Kidney tubule cell (primary cell): ENCODE results near the gene PIK3R6.
"Not testable (repeated sequence)": the region's sequence is repeated elsewhere in the genome, so short reads cannot be mapped to it uniquely, and the experiment has no call there.

Experiments used
- DNase-seq: peaks from one replicate; pipeline ENCODE4 v3.0.0-alpha.2; 2018; ENCODE audit warnings: low spot score

The PIK3R6 gene

DNA sequence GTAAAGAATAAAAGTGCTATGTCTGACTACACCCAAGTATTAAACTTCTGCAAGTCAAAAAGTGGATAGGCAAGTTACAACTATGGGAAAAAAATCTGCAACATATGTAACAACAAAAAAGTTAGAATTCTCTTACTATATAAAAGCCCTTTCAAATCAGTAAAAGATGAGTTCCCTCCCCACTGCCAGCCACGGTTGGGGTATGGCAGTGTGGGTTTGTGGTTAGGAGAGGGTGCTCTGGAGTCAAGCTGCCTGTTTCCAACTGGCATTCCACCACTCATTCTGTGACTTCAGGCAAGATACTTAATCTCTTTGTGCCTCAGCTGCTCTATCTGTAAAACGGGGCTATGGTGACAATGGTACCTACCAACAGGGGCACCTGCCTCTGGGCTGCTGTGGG lies 41.7 kb downstream of the PIK3R6 start:
- no peak for DNase-seq

DNA sequence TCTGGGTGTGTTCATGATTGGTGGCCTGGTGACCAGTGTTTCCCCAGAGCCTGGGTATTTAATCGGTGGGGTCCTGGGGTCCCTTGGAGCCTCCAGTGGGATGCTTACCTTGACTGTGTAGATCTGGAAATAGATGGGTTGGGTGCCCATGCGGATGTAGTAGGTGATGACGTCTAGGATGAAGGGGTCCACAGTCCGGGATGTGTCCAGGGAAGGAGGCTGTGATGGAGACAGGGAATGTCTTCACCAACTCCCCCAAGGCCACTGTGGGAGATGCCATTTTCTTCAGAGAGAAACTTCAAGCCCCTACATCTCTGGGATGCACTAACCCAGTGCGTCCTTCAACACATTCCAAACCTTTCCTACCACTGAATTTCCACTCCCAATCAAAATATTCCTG lies 44.2 kb downstream of the PIK3R6 start:
- DNase-seq, result no peak

DNA sequence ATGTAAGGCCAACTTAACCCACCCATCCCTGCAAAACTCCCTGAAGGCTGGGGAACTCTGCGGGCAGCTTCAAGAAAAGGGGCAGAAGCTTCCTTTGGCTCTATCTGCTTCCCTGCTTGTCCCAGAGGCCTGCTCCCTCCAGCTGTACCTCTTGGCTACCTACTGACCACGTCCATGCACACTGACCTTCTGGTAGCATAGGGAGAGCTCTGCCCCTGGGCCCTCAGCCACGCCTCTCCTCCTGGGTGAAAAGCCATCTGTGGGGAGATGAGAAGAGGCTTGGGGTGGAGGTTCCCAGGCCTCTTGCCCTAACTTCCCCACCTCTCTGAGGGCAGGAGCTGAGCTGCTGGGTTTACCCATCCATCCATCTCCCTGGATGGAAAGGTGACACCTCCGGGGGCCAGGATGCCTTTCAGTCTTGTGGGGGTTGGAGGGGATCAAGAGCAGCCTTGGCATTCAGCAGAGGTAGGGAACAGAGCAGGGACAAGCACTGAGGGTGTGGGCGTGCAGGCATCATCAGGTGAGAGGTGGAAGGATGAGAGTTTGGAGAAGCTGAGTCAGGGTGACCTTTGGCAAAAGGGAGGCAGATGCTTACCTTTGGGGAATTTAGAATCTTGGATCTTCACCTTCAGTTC lies 45.0 kb downstream of the PIK3R6 start:
- DNase-seq, result no peak

DNA sequence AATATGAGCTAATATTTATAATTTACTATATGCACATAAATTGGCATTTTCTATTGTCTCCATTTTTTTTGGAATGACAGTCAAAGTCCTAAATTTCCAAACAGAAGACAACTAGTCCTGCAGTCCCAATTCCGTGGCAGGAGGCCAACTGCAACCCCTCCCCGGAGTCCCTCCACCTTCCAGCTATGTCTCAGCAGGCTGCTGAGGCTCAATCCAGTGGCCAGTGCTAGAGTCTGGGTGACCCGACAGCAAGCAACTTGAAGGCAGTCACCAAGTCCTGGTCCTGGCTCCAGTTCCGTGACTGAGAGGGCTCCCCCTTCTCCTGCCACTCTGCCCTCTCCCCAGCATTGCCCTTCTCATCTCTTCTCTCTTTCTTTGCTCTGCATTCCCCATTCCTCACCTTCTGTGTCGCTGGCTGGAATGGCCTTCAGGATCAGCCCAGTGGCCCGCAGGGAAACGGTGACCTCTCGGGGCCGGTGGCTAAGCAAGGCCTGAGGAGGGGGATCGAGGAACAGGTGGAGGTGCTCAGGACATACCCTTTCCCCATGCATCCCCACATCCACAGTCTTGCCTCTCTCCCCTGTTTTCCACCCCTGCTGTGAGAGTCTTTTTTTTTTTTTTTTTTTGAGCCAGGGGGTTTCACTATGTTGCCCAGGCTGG lies 45.9 kb downstream of the PIK3R6 start:
- DNase-seq, result no peak

DNA sequence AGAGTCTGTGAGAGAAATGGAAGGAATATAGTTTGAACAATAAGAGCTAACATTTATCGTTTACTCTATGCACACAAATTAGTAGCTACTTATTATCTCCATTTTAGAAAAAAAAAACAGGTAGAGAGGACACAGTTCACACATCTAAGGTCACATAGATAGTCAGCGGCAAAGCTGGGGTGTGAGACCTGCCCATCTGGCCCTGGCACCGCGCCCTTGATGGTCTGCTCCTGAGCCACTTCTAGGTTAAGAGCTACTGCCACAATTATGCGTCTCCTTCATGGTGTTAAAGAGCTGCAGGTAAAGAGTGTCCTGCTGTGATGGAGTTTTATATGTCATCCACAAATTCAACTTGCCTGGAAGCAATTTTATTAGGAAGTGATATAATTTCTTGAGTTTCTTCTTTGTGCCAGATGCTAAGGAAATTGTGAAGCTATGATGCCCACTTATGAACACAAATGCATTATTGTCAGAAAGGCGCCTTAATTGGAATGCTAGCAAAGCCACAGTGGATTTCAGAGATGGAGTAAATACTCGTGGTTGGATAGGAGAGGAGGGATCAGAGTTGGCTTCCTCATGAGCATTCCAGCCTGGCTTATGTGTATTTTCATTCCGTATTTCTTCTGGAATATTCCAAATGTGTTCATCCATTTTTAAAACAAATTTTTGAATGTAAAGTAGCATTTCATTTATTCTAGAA lies 47.0 kb downstream of the PIK3R6 start:
- no peak for DNase-seq

- no peak for DNase-seq
These were observed 48.7 kb downstream of the PIK3R6 start for GRCh38 chr17:8818654-8819330.

DNA sequence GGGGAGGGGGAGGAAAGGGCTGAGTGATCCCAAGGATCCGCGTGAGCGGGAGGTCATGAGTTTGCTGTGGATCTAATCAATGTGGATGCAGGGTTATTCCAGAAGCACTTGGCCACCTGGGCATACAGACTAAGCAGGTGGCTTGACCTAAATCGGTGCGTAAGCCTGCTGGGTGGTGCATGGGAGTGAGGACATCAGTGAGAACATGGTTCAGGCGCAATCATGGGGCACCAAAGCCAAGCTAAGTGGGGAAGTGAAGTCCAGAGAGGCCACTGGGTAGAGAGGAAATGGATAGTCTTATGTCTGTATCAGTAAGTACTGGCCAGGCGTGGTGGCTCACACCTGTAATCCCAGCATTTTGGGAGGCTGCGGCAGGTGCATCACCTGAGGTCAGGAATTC lies 49.4 kb downstream of the PIK3R6 start:
- DNase-seq, result no peak

DNA sequence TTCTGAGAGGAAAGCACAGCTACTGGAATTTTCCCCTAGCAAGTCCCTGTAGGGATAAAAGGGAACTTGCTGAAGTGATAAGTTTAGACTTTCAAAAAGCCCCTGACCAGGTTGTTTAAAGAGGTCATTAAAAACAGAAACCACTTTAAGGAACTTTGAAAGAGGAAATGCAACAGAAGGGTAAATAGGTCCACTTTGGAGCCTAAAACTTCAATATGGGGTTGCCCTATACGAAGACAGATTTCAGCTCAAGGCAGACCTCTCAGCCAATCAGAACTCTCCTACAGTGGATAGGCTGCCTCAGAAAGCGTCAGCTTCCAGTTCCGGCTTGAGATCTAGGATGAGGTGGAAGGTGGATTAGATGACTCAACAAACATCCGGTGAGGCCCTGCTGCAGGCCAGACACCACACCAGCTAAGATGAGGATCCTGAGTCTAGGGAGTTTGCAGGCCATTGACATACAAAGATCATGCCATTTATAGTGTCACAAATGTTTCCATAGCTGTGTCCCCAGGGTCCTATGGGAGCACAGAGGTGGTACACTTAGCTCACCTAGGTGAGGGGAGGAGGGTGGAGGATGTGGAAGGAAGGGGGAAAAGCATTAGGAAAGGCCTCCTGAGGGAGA lies 60.4 kb downstream of the PIK3R6 start:
- DNase-seq, result no peak

GRCh38 chr17:8806253-8806925 lies 61.1 kb downstream of the PIK3R6 start:
- no peak for DNase-seq

GRCh38 chr17:8805396-8805795 lies 62.1 kb downstream of the PIK3R6 start:
- not testable (repeated sequence) for DNase-seq

DNA sequence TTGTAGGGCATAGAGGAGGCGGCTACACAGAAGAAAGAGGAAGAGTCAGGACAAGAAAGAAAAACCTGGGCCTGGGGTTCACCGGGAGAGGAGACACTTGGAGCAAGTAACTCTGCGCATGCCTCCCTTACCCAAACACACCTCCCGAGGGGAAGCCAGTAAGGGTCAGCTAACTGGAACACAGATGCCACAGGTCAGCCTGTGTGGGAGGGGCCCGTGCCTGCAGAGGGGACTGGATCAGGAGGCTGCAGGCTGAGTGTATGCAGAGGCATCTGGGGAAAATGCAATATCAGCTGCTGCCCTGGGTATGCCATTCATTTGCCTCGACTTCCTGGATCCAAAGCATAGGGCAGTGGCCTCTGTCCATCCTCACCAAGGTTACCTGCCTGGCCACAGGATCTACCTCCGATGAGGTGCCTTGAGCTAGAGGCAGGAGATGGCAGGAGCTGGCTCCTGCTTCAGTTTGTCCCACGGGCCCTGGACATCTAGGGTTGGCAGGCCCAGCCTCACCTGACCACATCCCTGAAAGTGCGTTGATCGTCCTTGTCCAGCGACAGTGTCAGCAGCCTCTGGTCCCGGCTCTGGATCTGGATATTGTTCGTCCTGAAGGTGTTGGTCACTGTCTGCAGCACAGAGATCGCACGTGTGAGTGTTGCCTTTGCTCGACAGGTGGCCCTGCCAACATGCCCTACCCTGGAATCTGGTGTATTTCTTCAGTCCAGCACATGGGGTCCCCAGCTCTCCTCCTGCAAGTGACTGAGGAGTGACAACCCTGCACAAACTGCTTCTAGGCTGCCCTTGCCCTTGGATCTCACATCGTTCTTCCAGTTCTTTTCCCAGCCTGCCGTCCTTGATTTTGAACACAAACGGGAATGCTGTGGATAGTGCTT lies 63.7 kb downstream of the PIK3R6 start:
- DNase-seq, result no peak

- DNase-seq, result no peak
These were observed 66.2 kb downstream of the PIK3R6 start for GRCh38 chr17:8801135-8801840.

GRCh38 chr17:8800656-8801055 lies 66.8 kb downstream of the PIK3R6 start:
- no peak for DNase-seq

GRCh38 chr17:8799570-8800212 lies 67.8 kb downstream of the PIK3R6 start:
- no peak for DNase-seq

DNA sequence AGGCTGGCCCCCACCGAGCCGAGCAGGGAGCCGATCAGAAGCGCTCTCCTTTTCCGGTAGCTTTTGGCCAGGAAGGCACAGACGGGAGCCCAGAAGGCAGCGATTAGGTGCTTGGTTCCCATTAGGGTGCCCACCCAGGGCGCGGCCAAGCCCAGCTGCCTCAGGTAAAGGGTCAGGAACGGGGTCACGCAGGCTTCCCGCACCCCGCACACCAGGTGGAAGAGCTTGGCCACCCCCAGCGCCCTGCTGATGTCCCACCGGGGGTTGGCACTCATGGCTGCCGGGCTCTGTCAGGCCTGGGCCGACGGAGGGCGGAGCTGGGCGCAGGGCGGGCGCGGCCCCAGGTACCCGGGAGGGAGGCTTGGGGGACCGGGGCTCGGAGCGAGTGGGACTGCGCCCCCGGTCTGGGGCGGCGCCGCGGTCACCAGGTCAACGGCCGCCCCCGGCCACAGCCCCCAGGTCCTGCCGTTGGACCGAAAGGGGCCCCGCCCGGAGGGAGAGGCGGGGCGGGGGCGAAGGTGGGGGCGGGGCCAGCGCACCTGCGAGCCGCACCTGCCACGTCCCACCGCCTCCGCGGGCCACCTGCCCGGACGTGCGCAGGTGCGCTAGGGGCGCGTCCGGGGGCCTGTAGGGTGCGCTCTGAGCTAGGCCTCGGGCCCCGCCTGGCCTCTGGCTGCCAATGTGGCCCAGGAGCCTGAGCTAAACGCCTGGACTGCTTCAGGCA lies 68.5 kb downstream of the PIK3R6 start, which contains the start of gene MFSD6L:
Gene MFSD6L, minus strand, starts transcription at position 520 of the 724 bp plus-strand sequence. Its CDS starts 245 bp downstream, at position 275.
- peak; percentile 56 for DNase-seq

DNA sequence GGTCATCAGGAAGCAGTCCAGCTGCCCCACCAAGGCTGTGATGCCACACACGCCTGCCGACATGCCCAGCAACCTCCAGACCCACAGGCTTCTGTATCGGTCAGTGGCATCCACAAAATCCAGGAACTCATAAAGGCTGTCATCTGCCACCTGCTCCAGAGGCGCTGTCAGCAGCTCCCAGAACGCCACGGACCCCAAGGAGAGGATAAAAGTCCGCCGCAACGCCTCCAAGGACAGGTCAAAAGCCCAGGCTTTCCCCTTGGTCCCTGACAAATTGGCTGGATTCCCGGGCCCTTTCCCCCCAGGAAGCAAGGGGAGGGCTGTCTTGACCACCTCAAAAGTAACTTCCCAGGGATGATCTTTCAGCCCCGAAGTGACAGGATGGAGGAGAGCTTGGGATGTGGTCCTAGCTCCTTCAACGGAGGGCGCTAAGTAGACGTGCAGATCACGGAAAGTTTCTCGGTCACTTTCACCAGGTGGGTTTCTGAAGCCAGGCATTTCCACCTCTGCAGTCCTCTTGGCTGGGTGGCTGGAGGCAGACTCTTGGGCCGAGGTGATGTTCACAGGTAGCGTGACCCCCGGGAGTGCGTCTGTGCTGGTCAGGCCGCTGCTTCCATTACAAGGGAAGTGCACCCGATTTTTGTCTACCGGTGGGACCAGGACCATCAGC lies 69.2 kb downstream of the PIK3R6 start:
- DNase-seq, result no peak

- no peak for DNase-seq
These were observed 69.8 kb downstream of the PIK3R6 start for GRCh38 chr17:8797621-8798175.

DNA sequence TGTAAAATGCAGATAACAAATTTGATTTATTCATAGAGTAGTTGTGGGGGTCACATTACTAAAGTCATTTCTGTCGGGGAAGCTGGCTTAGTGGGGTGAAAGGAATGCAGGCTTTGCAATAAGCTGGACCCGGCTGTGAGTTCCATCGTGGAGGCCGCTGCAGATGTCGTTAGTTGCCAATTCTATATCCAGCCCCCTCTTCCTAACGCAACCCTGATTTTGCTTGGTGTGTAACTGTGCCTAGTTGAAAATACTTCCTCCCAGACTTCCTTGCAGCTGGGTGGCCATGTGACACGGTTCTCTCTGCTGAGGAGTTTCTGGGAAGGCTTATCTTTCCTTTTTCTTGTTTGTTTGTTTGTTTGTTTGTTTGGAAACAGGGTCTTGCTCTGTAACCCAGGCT lies 72.8 kb downstream of the PIK3R6 start:
- DNase-seq, result no peak
